ENCODE measurements around the gene MARF1. TPM values are rescaled to one million over a fixed set of nuclear protein-coding genes. Genes with fewer than 3 reads are reported as not detected.

Gene MARF1
- total RNA-seq, 2 donors from 2014 or later, result 53.0 to 71.6 TPM

DNA sequence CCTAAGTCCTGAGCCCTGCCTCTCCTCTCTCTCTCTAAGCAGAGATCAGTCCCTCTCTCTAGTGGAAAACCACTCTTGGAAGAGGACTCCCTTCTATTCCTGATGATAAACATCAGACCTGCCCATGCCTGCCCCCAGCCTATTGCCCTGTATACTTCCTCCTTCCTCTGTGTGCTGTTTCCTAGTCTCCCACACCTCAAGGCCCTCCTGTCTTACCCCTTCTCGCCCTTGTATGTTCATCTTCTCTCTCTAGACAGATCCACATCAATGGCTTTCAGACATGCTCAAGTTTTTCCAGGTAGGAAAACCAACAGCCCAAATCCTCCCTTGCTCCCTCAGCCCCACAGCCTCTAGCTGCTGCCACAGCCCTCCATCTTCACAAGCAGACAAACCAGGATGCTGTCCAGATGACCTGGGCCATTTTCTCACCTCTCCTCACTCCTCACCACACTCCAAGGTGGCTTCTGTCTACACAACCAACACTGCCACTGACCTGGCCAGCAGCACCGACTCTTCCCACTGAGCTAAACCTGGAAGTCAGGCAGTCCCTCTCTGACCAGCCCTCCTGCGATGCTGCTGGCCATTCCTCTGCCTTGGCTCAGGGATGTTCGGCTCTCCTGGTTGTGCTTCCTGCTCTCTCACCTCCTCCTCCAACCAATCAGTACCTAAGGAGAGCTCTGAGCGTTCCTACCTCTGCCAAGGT lies 36.3 kb downstream of the MARF1 start:
- Histone ChIP-seq H3K4me3 (no peak overlapping the region), H3K27me3 (no peaks in the 10 kb centered on the region), H3K9ac (ENCODE audit: low read depth in 2 of 2, low read length in 2 of 2) (no peak overlapping the region), H3K4me1 (no peaks in the 10 kb centered on the region), H3K27ac (no peak overlapping the region), H3K9me3 (no peaks in the 10 kb centered on the region), H3K36me3 (peaks cover 31% of the 10 kb centered on the region)
- TF ChIP-seq CTCF (IDR thresholded peaks at IDR 0.05), result no peak
- intact Hi-C loops (cut with DNase I), result no loop called here
- DNase-seq, result no peak

GRCh38 chr16:15605839-15606517 lies 37.0 kb downstream of the MARF1 start:
- no peak for TF ChIP-seq CTCF (IDR thresholded peaks at IDR 0.05)
- Histone ChIP-seq H3K27me3 (no peaks in the 10 kb centered on the region), H3K9me3 (no peaks in the 10 kb centered on the region), H3K9ac (ENCODE audit: low read depth in 2 of 2, low read length in 2 of 2) (no peak overlapping the region), H3K4me1 (no peaks in the 10 kb centered on the region), H3K4me3 (no peak overlapping the region), H3K36me3 (peaks cover 35% of the 10 kb centered on the region), H3K27ac (no peak overlapping the region)
- DNase-seq, result no peak
- intact Hi-C loops (cut with DNase I), result no loop called here

DNA sequence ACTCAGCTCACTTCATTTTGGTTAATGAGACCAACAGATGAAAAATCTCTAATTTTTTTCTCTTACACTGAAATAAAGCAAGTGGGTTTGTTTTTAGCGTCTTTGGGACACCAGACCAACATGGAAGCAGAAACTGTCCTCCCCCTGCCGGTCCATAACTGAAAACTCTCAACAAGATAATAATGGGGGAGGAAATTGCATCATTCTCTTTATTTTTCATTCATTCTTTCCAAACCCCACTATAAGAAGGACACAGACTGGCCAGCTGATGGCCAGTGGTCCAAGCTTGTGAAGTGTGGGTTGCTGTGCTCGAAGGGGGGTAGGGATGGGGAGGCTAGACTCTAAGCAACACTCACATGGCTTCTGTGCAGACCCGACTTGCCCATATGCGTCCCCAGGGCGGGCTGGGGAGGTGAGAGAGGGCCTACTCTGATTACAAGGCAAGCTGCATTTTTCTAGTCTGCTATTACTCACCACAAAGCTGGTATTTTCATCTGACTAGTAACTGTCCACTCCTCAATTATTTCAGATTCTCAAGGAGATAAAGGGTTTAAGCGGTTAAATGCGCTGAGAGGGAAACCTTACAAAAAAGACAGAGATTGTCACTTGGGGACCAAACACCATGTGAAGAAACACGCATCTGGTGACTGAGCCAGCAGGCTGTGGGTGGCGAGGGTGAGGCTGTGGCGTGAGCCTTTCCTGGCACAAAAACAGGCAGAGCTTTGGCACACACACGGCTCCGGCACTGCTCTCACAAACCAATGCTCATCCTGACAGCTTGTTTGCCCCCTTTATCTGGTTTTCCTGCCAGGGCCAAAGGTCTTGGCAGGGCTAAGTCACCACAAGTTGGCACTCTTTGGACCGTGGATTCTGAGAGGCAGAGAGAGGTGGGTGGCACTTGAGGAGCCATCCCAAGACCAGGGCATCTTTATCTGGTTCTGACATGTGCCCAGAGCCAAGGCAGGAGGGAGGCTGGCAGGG lies 38.2 kb downstream of the MARF1 start:
- no peak overlapping the region for H3K27ac ChIP-seq
- H3K36me3 ChIP-seq, result peaks cover 38% of the 10 kb centered on the region
- H3K4me1 ChIP-seq, result no peaks in the 10 kb centered on the region
- no peak for DNase-seq
- intact Hi-C loops (cut with DNase I), result no loop called here
- H3K9me3 ChIP-seq, result no peaks in the 10 kb centered on the region
- H3K4me3 ChIP-seq, result no peak overlapping the region
- H3K9ac ChIP-seq (ENCODE audit: low read depth in 2 of 2, low read length in 2 of 2), result no peak overlapping the region
- H3K27me3 ChIP-seq, result no peaks in the 10 kb centered on the region
- no peak for TF ChIP-seq CTCF (IDR thresholded peaks at IDR 0.05)

DNA sequence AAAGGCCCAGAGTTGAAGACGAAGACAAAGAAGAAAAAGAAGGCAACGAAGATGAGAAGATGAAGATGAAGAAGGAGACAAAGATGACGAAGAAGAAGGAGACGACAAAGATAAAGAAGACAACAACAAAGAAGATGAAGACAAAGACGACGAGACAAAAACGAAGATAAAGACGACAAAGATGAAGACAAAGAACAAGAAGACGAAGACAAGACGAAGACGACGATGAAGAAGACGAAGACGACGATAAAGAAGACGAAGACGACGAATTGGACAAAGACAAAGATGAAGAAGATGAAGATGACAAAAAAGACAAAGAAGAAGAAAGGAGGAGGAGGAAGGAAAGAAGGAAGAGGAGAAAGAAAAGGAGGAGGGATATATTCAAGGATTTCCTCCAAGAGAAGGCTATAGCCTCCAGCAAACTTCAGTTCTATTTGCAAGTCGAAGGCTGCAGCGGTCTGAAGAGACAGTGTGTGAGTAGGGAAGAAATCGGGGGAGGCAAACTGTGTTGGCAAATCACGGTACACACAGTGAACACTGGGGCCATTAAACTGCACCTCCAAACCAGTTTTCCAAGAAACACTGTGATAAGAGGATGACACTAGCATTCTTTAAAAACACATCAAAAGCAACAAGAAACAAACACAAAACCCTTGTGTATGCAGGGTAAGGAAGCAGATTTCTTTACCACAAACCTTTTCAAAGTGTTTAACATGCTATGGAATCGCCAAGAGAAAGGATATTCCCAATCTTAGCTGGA lies 40.5 kb downstream of the MARF1 start:
- Histone ChIP-seq H3K4me1 (no peaks in the 10 kb centered on the region), H3K27ac (no peak overlapping the region), H3K4me3 (no peak overlapping the region), H3K9ac (ENCODE audit: low read depth in 2 of 2, low read length in 2 of 2) (no peak overlapping the region), H3K27me3 (no peaks in the 10 kb centered on the region), H3K9me3 (no peaks in the 10 kb centered on the region), H3K36me3 (peaks cover 30% of the 10 kb centered on the region)
- TF ChIP-seq CTCF (IDR thresholded peaks at IDR 0.05), result no peak
- no peak for DNase-seq
- intact Hi-C loops (cut with DNase I), result no loop called here
